HG03066 (cell line): ENCODE measurements around the gene KDM1A.

ENCODE experiments used
- ATAC-seq: cut with Tn5 transposase; IDR thresholded peaks from one replicate; pipeline ENCODE4 v1.9.1; 2021; ENCODE audit warnings: low read depth; ENCODE audit not compliant: unreplicated experiment

Gene KDM1A

DNA sequence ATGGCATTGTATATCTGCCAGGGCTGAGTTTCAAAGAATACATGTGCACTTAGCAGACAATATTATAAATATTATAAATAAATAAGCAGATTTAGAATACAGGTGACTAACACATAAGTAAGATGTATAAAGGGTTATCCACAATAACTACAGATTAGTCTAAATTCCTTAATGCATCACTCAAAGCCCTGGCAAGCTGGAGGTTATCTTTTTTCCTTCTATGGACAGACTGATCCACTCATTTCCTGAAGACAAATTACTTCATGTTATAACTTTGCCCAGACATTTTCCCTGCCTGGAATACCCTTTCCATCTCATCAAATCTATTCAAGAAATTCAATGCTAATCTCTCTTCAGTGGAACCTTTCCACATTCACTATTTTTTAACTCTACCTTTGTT lies 110.6 kb downstream of the KDM1A start:
- no peak for ATAC-seq

DNA sequence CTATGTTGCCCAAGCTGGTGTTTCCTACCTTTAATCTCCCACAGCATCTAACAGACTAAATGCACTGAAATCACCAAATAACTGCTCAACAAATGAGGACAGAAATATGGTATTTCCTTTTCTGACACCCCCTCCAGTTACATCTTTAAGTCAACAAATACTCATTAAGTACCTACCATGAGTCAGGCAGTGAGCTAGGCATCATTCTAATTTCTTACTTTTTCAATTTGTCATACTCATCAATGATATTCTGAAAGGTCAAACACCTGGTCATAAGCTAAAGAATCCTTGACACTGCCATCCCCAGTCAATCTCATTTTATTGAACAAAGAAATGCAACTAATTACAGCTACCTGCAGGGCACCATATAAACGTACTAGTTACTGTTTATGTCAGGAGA lies 112.8 kb downstream of the KDM1A start:
- no peak for ATAC-seq
